Chondrocyte (in vitro differentiated cells): Measurements from ENCODE around the gene ADAM12. TPM values are rescaled to one million over a fixed set of nuclear protein-coding genes. Genes with fewer than 3 reads are reported as not detected.
A peak's percentile ranks its signal among the peaks of the same experiment; 100 is the strongest.

Experiments
- DNase-seq: peaks from one replicate; pipeline ENCODE4 v3.0.0; 2021; ENCODE audit warnings: mixed read lengths, low spot score
- H3K27ac Mint-ChIP-seq: one replicate; pipeline ENCODE4 v1.8.0; 2021; ENCODE audit warnings: mild to moderate bottlenecking, moderate library complexity, mixed read lengths; ENCODE audit not compliant: unreplicated experiment
- H3K27me3 Mint-ChIP-seq: 2 replicates; pipeline ENCODE4 v1.8.0; 2021; ENCODE audit warnings: low read depth, mixed read lengths
- H3K36me3 Mint-ChIP-seq: 2 replicates; pipeline ENCODE4 v1.8.0; 2021; ENCODE audit warnings: low read depth, mixed read lengths
- H3K4me1 Mint-ChIP-seq: 2 replicates; pipeline ENCODE4 v1.8.0; 2021; ENCODE audit warnings: low read depth, mild to moderate bottlenecking, mixed read lengths
- H3K4me3 Mint-ChIP-seq: one replicate; pipeline ENCODE4 v1.8.0; 2021; ENCODE audit warnings: mild to moderate bottlenecking, moderate library complexity, mixed read lengths; ENCODE audit not compliant: unreplicated experiment
- H3K9me3 Mint-ChIP-seq: 2 replicates; pipeline ENCODE4 v1.8.0; 2021; ENCODE audit warnings: low read depth, mixed read lengths
- CTCF ChIP-seq: fragments of 200-600 bp; sonication (generic); IDR thresholded peaks from 2 replicates; pipeline ENCODE4 v1.5.0; 2021; ENCODE audit warnings: antibody characterized with exemption, mild to moderate bottlenecking, moderate library complexity
- total RNA-seq: library from RNA; stranded (reverse); gene quantifications from 3 replicates; pipeline ENCODE4 v1.2.1, GENCODE V29; 2021

Gene ADAM12
- total RNA-seq, 1 donor from 2014 or later: 175 TPM

GRCh38 chr10:126122881-126123280 lies 265.4 kb downstream of the ADAM12 start:
- TF ChIP-seq CTCF: no peak
- no peaks in the 10 kb centered on the region for H3K27me3 Mint-ChIP-seq
- no peak overlapping the region for H3K4me3 Mint-ChIP-seq
- no peaks in the 10 kb centered on the region for H3K9me3 Mint-ChIP-seq
- no peak for DNase-seq
- H3K36me3 Mint-ChIP-seq: peaks cover 14% of the 10 kb centered on the region
- peaks cover 16% of the 10 kb centered on the region for H3K4me1 Mint-ChIP-seq
- H3K27ac Mint-ChIP-seq: peak overlapping the region; percentile 14

DNA sequence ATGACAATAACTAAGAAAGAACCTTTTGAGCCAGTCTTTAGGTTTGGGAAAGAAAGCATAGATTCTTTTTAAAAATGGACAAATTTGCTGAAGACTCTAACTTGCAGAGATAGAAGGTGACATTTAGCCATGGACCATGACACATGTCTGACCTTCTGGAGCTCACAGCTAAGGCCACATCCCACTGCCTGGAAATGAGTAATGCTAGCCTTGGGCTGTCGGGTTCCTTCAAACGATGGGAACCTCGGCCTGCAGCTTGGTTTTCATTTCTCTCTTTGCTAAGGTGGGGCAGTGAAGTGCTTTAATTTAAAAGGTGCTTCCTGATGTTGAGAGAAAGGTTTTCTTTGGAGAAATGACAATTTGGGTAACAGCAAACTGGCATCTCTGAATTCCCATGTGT lies 268.7 kb downstream of the ADAM12 start:
- H3K4me1 Mint-ChIP-seq: peaks cover 17% of the 10 kb centered on the region
- no peak overlapping the region for H3K4me3 Mint-ChIP-seq
- no peak for DNase-seq
- no peaks in the 10 kb centered on the region for H3K27me3 Mint-ChIP-seq
- no peaks in the 10 kb centered on the region for H3K9me3 Mint-ChIP-seq
- H3K27ac Mint-ChIP-seq: no peak overlapping the region
- peaks cover 15% of the 10 kb centered on the region for H3K36me3 Mint-ChIP-seq
- no peak for TF ChIP-seq CTCF

GRCh38 chr10:126118476-126118875 lies 269.8 kb downstream of the ADAM12 start:
- H3K4me1 Mint-ChIP-seq: peaks cover 12% of the 10 kb centered on the region
- no peaks in the 10 kb centered on the region for H3K27me3 Mint-ChIP-seq
- peaks cover 20% of the 10 kb centered on the region for H3K36me3 Mint-ChIP-seq
- no peaks in the 10 kb centered on the region for H3K9me3 Mint-ChIP-seq
- H3K27ac Mint-ChIP-seq: peak overlapping the region; percentile 17
- TF ChIP-seq CTCF: no peak
- no peak overlapping the region for H3K4me3 Mint-ChIP-seq
- DNase-seq: no peak

GRCh38 chr10:126117196-126117595 lies 271.1 kb downstream of the ADAM12 start:
- peaks cover 12% of the 10 kb centered on the region for H3K4me1 Mint-ChIP-seq
- H3K36me3 Mint-ChIP-seq: peaks cover 23% of the 10 kb centered on the region
- H3K27ac Mint-ChIP-seq: peak overlapping the region; percentile 51
- H3K27me3 Mint-ChIP-seq: no peaks in the 10 kb centered on the region
- DNase-seq: no peak
- no peak for TF ChIP-seq CTCF
- no peaks in the 10 kb centered on the region for H3K9me3 Mint-ChIP-seq
- no peak overlapping the region for H3K4me3 Mint-ChIP-seq

GRCh38 chr10:126115886-126116285 lies 272.4 kb downstream of the ADAM12 start:
- Mint-ChIP-seq H3K36me3 (peaks cover 26% of the 10 kb centered on the region), H3K4me3 (no peak overlapping the region), H3K27ac (no peak overlapping the region)

More at GRCh38 chr10:126115886-126116285, 272.4 kb downstream of the ADAM12 start:
- H3K9me3 Mint-ChIP-seq: peaks cover 3% of the 10 kb centered on the region
- H3K4me1 Mint-ChIP-seq: peaks cover 18% of the 10 kb centered on the region
- no peak for TF ChIP-seq CTCF
- no peaks in the 10 kb centered on the region for H3K27me3 Mint-ChIP-seq
- no peak for DNase-seq
